Spleen (tissue), 7 donors: ENCODE measurements around the gene CCDC15.

Experiments
- POLR2A ChIP-seq, 3 donors: fragments of 450-650 bp; IDR thresholded peaks; one replicate each; pipeline ENCODE4 v1.5.1; 2017; ENCODE audit warnings: antibody characterized with exemption in 3 of 3, mild to moderate bottlenecking in 1 of 3
- TF ChIP-seq, protein P1 (sequence below), 11 experiments: fragments of 200-600 bp in 7 of 11; fragments of 450-650 bp in 4 of 11; sonication (generic) in 4 of 11; IDR thresholded peaks in 8 of 11; conservative IDR thresholded peaks in 3 of 11; 1 replicate in 7 of 11; 2 replicates in 4 of 11; pipeline versions ENCODE4 v1.4.0 to v1.8.0; 2016 to 2021; ENCODE audit warnings: antibody characterized with exemption in 11 of 11, inconsistent platforms in 4 of 11, mild to moderate bottlenecking in 1 of 11
- donor health status: DM: no; HTN: no; CAD: no; lungs with moderate emphysema.
- donor health status: DM: no; HTN: no; CAD: no.
- donor health status: DM: no; HTN: no; CAD: no.

DNA sequence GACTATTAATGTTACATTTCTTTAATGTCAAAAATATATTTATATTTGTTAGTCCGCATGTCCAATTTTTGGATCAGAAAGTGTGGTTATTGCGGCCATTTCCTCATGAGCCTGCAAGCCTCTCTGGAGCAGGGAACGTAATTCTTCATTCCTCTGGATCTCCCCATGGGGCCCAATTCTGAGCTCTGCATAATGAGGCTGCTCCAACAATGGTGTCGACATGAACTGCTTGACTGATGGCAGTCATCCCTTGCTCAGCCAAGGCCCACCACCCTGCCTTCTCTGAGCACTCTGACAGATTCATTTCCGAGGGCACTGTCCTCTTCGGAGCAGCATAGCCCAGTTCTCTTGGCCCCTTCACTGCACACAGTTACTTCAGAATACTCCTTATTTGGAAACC, 15.0 kb upstream of the CCDC15 start:
- TF ChIP-seq, protein P1, sequence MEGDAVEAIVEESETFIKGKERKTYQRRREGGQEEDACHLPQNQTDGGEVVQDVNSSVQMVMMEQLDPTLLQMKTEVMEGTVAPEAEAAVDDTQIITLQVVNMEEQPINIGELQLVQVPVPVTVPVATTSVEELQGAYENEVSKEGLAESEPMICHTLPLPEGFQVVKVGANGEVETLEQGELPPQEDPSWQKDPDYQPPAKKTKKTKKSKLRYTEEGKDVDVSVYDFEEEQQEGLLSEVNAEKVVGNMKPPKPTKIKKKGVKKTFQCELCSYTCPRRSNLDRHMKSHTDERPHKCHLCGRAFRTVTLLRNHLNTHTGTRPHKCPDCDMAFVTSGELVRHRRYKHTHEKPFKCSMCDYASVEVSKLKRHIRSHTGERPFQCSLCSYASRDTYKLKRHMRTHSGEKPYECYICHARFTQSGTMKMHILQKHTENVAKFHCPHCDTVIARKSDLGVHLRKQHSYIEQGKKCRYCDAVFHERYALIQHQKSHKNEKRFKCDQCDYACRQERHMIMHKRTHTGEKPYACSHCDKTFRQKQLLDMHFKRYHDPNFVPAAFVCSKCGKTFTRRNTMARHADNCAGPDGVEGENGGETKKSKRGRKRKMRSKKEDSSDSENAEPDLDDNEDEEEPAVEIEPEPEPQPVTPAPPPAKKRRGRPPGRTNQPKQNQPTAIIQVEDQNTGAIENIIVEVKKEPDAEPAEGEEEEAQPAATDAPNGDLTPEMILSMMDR (IDR thresholded peaks at IDR 0.05 in 8 of 11, conservative IDR thresholded peaks at IDR 0.05 in 3 of 11) = no peak
- TF ChIP-seq POLR2A (IDR thresholded peaks at IDR 0.05) = no peak
